Measurements from ENCODE around the gene UBAC1.

UBAC1 gene

DNA sequence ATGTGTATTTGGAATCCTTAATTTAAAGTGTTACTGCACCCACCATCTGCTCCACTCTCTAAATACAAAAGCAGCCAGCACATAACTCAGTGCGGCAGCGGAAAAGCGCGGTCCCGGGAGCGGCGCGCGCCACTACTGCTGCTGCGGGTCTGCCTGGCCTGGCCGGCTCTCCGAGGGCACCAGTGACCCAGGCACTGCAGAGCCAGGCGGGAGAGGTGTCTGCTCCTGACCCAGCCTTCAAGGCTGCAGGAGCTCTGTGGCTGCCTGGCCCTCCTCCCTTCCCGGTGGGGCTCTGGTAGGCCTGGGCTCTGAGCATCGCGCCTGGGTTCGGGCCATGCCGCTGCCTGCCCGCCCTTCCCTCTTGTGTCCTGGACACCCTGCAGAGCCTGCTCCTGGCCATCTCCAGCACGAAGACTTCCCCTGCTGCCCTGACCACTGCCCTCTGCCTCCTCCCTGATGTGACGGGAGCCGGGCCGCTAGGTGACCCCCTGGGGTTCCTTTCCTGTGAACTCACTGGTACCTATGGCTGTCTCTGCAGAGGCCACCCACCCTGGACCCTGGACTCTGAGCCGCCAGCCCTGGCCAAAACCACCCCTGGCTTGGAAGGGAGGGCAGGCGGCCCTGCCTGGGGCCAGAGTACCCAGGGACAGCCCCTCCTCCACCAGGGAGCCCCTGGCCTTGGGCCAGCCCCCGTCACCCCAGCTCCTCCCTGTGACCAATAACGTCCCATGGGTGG lies 32.8 kb upstream of the UBAC1 start:
- no peak for DNase-seq

DNA sequence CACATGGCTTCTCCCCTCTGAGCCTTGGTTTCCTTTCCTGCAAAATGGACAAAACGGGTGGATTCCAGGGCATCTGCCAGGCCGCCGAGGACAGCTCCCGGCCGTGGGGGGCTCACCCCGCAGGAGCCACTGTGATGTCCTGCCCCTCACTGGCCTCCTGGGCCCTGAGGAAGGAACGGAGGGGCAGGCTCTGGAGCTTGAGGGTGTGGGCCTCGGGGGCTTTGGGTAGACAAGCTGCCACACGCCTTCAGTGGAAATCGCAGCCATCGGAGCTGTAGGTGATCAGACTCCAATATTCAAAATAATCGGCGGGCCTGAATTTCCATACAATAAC lies 32.2 kb upstream of the UBAC1 start:
- no peak for DNase-seq

DNA sequence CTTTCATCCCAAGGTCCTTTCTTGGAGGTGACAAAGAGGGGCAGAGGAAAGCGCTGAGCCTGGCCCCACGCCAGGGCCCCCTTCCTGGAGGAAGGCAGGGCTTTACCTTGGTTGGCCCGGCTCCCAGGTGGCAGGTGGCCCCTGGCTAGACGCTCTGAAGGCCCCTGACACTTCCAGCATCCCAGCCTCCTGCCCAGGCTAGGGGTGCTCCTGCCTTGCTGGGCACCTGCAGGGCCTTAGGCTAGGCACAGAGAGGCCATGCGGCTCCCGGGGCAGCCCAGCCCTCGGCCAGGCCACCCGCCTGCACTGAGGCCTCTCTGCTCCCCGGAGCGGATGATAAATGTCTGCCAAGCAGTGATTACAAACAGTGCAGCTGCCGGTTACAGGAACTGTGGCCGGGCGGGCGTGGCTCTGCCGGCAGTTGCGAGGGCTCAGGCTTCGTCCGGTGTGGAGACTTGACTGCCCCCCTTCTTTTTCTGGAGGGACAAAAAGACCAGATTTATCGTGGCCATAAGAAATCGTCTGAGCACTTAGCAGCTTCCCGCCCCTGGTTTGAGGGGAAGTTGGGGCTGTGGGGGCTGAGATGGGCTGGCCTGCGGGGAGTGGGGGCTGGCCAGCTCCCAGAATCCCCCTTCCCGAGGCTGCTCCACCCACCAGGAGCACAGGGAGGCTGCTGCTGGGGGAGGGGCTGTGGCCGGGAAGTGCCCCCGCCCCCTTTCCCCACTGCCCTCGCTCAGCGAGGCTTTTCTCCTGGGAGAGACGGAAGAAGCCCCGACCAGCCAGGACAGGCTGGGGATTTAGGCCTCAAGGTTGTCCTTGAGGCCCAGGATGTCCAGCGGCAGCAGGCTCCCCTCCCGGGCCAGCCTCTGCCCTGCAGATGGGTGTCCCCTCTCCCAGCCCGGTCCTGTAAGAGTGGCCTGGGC lies 31.6 kb upstream of the UBAC1 start:
- DNase-seq: peak; percentile 30

DNA sequence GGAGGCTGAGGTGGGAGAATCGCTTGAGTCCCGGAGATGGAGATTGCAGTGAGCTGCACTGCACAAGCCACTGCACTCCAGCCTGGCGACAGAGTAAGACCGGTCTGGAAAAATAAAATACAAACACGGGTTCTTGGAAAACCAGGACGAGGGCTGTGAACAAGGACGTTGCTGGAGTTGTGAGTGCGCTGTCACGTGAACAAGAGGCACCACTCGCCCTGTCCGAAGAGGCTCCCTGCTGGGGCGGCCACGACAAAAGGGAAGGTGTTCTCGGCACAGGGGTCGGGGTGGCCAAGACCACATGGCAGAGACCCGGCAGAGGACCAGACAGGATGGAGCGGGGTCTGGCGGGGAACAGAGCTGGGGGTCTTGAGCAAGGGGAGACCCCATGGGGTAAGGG lies 30.6 kb upstream of the UBAC1 start:
- DNase-seq: no peak

DNA sequence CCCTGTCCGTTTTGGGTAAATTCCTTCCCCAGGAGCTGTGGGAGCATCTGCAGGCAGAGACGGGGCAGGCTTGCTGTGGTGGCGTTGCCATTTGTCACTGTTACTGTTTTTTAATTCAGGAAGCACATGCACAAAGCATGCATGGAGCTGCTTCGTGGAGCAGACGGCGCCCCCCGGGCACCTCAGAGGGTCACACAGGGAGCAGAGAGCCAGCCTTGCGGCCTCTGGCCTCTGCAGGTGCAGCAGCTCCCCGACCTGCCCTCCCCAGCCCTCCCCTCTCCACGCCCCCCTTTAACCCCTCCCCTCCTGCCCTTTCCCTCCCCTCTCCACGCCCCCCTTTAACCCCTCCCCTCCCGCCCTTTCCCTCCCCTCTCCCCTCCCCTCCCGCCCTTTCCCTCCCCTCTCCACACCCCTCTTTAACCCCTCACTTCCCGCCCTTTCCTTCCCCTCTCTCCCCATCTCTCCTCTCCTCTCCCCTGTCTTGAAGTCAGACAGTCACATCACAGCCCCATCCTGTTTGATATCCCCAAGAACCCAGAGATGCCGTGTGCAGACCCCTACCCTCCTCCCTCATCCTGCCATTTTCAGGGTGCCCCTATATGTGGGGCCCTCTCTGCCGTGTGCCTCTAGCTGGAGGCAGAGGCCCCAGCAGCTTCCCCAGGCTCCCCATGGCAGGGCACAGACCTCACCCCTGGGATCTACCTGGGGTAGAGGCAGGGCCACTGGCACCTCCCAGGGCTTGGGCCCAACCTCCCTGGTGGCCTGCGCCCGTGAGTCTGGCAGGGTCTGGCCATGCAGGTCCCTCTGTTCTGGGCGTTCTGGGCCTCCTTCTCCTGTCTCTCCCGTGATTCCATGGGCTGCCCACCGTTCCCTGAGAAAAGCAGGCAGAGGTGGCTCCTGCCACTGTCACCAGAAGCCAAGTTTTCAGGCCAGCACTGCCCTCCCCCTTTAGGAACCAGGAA lies 29.6 kb upstream of the UBAC1 start:
- peak; percentile 30 for DNase-seq

DNA sequence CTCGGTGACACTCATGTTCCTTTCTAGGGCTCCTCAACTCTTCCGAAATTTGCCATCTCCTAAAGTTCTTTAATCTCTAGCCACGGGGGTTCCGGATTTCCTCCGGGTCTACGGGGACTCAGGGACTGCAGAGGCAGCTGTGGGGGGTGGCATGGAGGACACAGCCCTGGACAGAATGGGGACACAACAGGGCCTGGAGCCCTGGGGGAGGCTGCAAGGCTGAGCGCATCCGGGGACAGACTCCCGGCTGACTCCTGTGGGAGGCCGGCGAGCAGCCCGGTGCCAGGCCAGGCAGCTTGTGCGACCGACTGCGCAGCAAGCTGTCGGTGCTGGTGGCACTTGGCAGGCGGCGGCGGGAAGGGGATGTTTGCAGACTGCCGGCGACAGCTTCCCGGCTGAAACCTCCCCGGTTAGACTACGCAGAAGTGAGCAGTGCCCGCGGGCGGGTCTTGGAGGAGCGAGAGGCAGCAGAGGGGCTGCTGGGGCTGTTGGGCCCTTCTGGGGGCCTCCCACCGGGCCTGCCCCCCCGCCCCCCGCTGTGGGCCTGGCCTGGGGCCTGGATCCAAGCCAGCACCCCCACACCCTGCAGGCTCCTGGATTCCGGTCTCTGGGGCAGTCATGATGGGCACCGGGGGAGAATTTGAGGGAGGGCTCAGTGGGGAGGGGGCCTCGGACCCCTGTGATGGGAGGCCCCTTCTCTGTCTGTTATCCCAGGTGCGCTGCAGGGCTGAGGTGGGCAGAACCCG lies 28.7 kb upstream of the UBAC1 start:
- DNase-seq: peak; percentile 1

DNA sequence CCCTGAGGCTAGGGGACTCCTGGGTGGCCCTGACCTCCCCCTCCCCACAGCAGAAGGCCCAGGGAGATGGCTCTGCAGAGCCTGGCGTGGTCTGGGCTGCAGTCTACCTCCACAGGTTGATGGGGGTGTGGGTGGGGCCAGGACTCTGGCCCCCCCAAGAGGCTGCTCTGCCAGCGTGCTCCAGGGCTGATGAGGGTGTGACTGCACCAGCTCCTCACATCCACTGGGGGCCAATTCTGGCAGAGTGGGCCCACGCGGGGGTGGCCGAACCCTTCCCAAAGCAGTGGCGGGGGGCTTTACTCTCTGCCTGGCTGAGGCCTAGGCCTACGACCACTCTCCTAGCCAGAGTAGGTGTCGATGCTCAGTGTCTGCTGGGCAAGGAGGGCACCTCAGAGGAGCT lies 28.0 kb upstream of the UBAC1 start:
- no peak for DNase-seq

DNA sequence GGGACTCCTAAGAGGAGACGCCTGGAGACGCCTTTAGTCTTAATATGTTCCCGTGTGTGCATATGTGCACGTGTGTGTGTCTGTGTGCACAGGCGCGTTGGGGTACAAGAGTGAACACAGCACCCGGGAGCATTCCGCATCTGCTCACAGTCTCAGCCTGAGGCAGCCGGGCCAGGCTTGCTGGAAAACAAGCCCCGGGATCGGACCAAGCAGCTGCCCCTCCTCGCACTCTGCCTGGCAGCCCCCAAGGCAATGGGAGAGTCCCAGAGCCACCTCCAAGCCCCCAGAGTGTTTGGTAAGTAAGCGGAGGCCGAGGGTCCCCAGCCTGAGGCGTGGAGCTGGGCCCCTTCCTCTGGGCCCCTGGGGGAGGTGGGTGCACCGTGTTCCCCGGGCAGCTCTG lies 27.3 kb upstream of the UBAC1 start:
- no peak for DNase-seq

DNA sequence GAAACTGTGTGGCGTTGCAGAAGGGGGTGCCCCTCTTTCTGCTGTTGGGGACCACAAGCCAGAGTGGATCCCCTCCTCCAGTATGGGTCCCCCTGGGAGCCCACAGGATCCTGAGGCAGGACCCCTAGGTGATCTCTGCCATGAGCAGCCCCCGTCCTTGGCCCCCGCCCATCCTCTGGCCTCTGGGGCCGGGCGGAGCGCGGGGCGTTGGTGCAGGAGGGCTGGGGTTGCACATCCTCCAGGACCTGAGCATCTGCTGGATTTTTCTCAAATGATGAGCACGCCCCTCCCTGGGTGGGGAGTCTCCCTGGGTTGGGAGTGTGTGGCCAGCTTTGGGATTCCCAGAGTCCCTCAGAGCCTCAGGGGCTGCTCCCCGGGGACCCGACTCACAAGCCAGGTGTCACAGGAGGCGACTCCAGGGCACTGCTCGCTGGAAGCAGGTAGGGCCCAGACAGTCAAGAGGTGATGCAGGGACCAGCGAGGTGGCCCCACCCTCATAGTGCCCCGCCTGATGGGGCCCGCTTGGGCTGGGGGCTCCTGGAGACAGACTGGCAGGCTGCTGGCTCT lies 26.7 kb upstream of the UBAC1 start:
- DNase-seq: no peak

DNA sequence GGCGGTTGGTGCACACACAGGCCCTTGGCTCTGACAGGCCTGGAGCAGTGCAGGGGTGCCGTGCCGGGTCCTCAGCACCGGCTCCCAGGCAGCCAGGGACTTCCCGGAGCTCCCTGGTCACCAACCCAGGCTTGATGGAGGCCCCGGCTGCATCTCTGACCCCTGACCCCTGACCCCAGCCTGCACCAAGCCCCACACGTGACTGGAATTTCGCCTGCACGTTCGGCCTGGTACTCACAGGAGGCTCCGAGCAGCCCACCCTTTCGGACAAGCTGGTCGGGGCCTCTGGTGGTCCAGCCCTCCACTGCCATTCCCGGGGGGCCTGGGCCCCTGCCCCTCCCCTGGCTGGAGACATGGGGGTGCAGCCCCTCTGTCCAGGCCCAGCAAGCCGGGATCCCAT lies 25.4 kb upstream of the UBAC1 start:
- no peak for DNase-seq

DNA sequence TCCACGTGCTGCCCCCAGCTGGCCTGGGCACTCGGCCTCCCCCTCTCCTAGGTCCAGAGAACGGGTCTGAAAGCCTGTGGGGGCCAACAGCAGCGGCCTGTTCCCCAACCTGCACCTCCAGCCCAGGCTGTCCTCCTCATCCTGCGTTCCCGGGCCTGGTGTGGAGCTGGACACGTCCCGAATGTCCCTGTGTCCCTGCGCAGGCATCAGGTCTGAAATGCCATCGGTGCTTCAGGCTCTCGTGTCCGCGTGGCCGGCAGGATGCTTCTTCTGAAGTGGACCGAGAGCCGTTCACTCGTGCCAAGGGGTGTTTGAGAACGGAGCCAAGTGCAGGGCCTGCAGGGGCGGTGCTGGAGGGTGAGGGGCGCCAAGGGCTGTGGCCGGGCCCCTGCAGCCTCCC lies 24.7 kb upstream of the UBAC1 start:
- no peak for DNase-seq

DNA sequence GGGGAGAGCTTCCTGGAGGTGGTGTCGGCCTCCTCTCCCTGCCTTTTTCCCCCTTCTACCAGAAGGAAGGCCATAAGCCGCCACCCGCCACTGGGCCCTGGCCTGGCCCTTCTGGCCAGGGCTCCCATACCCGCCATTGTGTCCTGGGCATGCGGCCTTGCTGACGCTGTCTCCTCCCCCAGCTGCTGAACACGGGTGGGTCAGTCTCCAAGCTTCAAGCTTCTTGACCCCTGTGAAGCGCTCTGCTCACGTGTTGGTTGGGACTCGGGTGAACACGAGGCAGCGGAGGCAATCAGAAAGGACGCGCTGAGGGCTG lies 24.2 kb upstream of the UBAC1 start:
- no peak for DNase-seq

DNA sequence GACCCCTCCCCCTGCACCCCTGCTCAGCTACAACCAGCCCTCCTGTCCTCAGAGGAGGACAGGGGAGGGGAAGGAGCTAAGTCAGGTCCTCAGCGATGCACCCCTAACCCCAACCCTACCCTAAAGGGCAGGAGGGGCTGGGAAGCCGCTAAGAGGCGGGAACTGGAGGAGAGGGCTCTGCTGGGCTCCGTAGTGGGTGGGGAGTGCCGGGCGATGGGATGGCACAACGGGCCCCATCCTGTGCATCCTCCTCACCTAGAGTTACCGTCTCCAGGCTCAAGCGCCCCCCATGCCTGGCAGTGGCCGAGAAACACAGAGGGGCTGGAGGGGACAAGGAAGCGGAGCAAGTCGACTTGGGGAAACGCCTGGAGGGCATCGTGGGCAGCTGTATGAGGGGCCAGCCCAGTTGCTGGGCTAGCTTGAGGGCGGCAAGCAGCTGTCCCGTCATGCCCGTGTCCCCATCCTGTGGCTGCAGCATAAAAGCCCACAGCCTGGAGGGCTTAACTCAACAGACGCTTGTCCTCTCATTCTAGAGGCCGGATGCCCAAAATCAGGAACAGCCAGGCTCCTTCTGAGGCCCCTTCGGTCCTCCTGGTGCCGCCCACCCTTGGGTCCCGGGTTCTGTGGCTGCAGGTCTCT lies 23.0 kb upstream of the UBAC1 start:
- no peak for DNase-seq

DNA sequence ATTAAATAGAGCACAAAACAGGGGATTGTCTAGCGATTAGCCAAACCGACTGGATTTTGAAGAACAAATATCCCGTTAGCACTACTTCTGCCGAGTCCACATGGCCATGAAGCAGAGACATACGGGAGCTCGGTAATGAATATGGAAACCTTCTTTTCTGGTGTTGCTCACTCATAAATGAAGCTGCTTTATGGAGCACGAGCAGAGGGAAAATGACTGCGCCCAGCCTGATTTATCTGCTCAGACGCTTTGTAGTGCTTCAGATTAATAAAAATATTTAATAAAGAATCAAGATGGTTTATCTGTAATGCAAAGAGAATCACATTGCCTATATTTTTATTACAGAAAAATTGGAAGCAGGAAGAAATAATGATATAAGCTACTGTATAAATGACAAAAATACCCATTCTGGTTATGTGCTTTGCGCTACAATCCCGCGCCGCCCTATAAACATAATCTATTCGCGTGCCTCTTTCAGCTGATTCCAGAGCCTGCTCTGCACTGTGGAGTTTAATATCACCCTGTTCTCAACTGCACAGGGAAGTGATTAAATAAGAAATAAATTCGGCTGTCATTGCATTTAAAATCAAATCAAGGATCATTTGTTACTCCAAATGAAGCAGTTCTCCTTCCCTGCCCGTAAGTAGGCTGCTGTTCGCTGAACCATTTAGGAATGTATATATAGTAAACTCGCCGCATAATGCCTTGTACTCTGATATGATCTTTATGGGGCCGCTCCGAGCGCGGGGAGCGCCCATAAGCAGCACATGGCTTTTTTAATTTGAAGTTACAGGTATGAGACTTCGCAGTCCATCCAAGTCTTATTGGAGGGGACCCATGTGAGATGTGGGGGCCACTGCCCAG lies 22.3 kb upstream of the UBAC1 start:
- DNase-seq: no peak

DNA sequence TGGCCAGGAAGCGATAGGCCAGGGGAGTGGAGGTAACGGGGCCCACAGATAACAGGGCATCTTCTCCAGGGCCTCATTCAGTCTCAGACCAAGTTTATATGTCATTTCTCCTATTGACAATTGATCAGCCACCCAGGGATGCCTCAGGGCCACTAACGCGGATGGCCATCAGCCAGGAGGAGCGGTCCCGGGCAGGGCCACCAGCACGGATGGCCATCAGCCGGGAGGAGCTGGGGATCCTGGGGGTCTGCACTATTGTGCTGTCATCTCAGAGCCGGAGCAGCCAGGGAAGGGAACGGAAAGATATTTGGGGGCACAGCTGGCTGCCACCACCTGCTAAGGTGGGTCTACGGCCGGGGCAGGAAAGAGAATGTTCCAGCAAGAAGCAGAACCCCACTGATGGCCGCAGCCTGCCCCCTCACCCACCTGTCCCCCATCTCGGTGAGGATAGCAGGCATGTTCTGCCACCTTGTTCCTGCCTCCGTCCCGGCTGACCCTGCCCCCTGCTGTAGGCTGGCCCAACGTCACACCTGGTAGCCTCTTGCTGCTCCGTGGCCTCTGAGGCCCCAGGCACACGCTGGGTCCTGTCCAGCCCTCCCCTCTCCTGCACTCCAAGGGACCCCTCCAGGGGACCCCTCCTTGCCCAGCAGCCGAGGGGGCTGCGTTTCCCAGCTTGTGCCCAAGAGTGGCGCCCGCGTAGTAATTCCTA lies 21.5 kb upstream of the UBAC1 start:
- no peak for DNase-seq

DNA sequence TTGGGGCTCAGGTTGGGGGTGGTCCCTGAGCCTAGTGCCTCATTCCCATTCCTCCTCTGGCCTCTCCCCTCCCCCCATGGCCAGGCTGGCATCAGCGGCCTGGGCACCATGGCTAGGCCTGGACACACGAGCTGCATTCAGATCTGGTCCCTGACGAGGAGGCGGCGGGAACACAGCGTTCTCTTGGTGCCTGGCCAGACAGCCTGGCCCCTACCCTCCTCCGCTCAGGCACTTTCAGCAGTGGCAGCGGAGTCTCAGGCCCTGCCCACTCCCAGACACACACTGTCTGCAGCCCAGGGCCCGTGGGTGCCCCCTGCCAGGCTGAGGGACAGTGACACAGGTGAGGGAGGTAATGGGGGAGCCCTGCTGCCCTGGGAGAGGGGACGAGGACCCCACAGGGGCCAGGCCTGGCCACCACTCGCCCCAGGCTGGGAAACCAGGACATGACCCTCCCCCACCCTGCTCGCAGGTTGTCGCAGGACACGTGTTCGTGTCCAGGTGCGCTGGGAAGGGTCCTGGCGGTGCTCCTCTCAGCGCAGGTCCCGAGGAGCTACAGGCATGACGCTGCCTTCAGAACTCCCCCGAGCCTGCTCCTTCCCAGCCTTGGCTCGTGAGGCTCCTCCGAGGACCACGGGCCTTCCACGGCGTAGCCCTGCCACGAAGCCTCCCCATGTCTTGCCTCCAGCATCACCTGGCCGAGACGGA lies 19.9 kb upstream of the UBAC1 start:
- no peak for DNase-seq

DNA sequence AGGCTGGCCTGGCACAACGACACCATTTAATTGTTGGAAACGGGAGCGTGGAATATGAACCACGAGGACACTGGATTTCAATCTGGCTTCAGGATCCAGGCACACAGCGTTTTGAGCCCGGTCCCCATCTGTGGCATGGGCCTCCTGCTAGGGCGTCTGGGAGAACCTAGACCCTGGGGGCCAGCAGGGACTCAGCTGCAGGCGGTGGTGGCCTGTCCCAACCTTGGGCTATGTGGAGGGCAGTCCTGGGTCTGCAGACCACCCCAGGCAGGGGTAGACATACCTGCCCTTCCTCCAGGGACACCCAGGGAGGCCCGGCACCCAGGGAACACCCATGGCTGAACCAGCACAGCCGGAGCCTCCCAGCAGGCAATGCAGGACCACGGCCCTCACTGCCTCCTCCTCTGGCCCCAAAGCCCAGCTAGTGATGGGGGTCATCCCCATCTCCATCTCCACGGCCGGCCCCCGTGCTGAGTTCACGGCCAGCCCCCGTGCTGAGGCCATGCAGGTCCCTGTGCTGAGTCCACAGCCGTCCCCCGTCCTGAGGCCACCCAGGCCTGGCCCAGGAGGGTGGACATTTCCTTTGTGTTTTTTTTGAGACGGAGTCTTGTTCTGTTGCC lies 18.5 kb upstream of the UBAC1 start:
- no peak for DNase-seq

DNA sequence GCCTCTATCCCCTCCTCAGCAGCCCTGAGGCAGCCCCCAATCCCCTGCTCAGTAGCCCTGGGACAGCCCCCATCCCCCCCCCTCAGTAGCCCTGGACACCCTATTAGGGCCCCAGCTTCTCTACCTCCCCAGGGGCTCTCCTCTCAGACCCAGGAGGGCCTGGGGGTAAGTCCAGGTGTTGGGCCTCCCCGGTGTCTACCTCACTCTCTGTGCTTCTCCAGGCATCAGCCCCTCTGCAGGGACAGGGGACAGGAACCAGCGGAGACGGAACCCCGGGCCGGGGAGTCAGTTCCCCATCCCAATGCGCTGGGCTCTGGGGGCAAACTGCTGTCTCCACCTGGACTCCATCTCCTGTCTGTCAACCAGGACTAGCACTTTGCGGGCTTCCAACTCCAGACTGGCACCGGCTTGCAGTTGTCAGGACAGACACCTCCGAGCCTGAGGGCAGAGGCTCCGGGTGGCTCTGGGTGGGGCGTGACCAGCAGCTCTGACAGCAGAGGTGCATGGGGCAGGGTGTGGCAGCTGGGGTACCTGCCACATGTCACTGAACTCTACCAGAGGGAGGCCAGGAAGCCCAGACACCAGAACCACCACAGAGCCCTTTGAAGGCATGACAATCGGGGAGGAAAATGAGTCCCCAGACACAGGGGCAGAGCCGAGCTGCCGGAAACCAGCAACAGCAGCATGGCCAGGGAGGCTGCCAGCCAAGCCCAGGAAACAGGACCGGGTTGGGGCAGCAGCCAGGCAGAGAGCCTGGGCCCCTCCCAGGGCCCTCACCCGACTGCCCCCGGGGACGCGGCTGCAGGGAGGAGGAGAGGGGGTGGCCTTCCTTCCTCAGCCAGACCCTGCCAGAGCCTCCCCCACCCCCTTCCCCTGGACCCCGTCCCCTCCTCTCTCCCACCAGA lies 17.7 kb upstream of the UBAC1 start:
- no peak for DNase-seq
